Upper lobe of right lung (tissue), 1 donor: ENCODE results near the gene NLGN1. TPM values are rescaled to one million over a fixed set of nuclear protein-coding genes. Genes with fewer than 3 reads are reported as not detected.

Experiments used
- ATAC-seq: fragments of 200-7000 bp; cut with Tn5 transposase; one replicate; pipeline ENCODE4 v1.9.1; 2020; ENCODE audit warnings: mild to moderate bottlenecking, moderate library complexity
- DNase-seq: peaks from one replicate; pipeline ENCODE4 v3.0.0-alpha.2; 2020
- H3K27ac ChIP-seq: fragments of 200-600 bp; one replicate; pipeline ENCODE4 v1.8.0; 2022
- H3K27me3 ChIP-seq: fragments of 200-600 bp; one replicate; pipeline ENCODE4 v1.8.0; 2022; ENCODE audit warnings: mild to moderate bottlenecking
- H3K36me3 ChIP-seq: fragments of 200-600 bp; one replicate; pipeline ENCODE4 v1.8.0; 2022
- H3K4me1 ChIP-seq: fragments of 200-600 bp; one replicate; pipeline ENCODE4 v1.8.0; 2022
- H3K4me3 ChIP-seq: fragments of 200-600 bp; one replicate; pipeline ENCODE4 v1.8.0; 2022; ENCODE audit warnings: mild to moderate bottlenecking
- H3K9me3 ChIP-seq: fragments of 200-600 bp; one replicate; pipeline ENCODE4 v1.8.0; 2022
- intact Hi-C: fragments of 100-400 bp; cut with DNase I; formaldehyde crosslinking; loops from one replicate; pipeline ENCODE4 v1.11.0; 2022
- total RNA-seq: library from RNA; stranded (reverse); fragmentation: NEBNext Ultra II Directional; extraction: Animal tissue kit (Norgen Biotek cat#: 25700); gene quantifications from one replicate; pipeline ENCODE4 v1.2.1, GENCODE V29; 2021
- TF ChIP-seq, protein P1 (sequence below): fragments of 200-600 bp; IDR thresholded peaks from one replicate; pipeline ENCODE4 v1.8.0; 2022; ENCODE audit warnings: antibody characterized with exemption
- donor health status: DM: no; HTN: yes; CAD: no; lungs with severe emphysema.

The NLGN1 gene
- total RNA-seq, 1 donor from 2014 or later = 3.3 TPM

DNA sequence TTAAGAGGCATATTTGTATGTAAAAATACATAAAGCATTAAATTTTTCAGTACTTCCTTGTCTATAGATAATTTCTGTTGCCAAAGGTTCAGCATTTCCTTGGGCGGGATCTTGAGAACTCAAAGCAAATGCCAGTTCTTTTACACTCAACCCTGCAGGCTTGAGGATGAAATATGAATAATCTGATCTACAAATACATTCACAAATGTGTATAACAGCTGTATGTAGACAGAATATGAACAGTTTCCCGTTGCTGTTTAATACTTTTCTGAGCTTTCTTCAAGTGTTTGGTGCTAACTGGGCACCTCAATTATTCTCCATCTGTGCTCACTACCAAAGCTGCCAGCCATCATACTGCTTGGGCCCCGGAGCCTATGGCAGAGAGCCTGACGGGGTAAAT is 661.3 kb downstream of the NLGN1 start:
- DNase-seq = no peak
- H3K9me3 ChIP-seq = no peaks in the 10 kb centered on the region

DNA sequence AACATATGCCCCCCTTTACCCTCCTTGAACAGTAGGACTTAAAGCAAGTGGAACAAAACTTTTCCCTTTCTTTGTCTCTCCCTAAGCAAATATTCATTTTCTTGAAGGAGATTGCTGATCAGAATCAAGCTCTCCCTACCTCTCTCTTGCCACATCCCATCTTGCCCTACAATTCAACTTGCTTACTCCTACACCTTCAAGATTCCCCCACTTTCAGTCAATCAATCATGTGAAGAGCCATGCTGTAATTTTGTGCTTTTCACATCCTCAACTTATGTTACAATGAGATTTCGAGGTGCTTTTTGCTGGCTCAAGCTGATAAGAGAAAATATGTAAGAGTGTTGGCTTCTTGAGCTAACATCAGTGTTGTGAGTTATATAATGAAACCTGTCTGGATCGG is 662.9 kb downstream of the NLGN1 start:
- Histone ChIP-seq H3K27me3 (no peaks in the 10 kb centered on the region), H3K9me3 (no peaks in the 10 kb centered on the region), H3K27ac (no peak overlapping the region), H3K4me3 (no peak overlapping the region), H3K4me1 (no peaks in the 10 kb centered on the region), H3K36me3 (no peaks in the 10 kb centered on the region)
- TF ChIP-seq, protein P1, sequence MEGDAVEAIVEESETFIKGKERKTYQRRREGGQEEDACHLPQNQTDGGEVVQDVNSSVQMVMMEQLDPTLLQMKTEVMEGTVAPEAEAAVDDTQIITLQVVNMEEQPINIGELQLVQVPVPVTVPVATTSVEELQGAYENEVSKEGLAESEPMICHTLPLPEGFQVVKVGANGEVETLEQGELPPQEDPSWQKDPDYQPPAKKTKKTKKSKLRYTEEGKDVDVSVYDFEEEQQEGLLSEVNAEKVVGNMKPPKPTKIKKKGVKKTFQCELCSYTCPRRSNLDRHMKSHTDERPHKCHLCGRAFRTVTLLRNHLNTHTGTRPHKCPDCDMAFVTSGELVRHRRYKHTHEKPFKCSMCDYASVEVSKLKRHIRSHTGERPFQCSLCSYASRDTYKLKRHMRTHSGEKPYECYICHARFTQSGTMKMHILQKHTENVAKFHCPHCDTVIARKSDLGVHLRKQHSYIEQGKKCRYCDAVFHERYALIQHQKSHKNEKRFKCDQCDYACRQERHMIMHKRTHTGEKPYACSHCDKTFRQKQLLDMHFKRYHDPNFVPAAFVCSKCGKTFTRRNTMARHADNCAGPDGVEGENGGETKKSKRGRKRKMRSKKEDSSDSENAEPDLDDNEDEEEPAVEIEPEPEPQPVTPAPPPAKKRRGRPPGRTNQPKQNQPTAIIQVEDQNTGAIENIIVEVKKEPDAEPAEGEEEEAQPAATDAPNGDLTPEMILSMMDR = no peak
- no peak for ATAC-seq
- no peak for DNase-seq
- intact Hi-C loops = no loop called here

More for the DNA sequence above, 661.3 kb downstream of the NLGN1 start:
- intact Hi-C loops = no loop called here
- no peak overlapping the region for H3K27ac ChIP-seq
- TF ChIP-seq, protein P1 = no peak
- no peak overlapping the region for H3K4me3 ChIP-seq
- H3K27me3 ChIP-seq = no peaks in the 10 kb centered on the region
- ATAC-seq = no peak
- H3K36me3 ChIP-seq = no peaks in the 10 kb centered on the region
- no peaks in the 10 kb centered on the region for H3K4me1 ChIP-seq

DNA sequence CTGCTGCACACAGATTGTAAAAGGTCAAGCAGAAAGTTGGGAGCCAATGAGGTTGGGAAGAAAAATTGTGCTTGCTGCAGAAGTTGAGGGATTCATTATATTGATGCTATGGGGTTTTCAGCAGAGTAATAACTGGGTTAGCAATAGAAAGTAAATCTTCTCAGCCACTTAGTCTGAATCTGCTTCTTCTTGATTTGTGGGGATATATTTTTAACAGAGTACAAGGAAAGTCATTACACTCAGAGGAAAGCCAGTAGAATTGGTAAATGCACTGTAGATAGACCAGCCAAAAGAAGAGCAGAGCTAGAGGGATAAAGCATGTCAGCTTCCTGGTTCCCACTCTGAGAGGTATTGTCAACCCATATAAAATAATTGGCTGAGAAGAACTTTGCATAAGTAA is 663.6 kb downstream of the NLGN1 start:
- TF ChIP-seq, protein P1 = no peak
- intact Hi-C loops = no loop called here
- H3K27me3 ChIP-seq = no peaks in the 10 kb centered on the region
- H3K9me3 ChIP-seq = no peaks in the 10 kb centered on the region
- DNase-seq = no peak
- no peak overlapping the region for H3K4me3 ChIP-seq
- no peaks in the 10 kb centered on the region for H3K36me3 ChIP-seq
- H3K27ac ChIP-seq = no peak overlapping the region
- H3K4me1 ChIP-seq = no peaks in the 10 kb centered on the region
- ATAC-seq = no peak

DNA sequence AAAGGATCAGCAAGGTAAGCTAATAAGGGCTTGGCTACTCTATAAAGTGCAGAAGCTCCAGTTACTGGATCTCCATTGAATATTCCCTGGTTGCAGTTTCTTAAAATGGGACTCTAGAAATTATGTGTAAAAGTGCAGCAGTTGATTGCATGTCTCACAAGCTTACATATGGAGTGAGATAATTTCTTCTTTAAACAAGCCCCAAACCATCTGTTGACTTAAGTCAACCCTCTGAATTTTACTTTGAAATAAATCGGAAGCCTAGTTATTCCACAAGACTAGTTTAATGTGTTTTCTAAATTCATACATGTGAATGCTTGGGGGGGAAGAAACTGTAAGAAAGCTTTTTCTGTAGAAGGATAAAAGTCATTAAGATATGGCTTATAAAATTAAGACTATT is 664.2 kb downstream of the NLGN1 start:
- Histone ChIP-seq H3K27ac (no peak overlapping the region), H3K9me3 (no peaks in the 10 kb centered on the region), H3K4me1 (no peaks in the 10 kb centered on the region), H3K36me3 (no peaks in the 10 kb centered on the region), H3K4me3 (no peak overlapping the region), H3K27me3 (no peaks in the 10 kb centered on the region)
- DNase-seq (no peak), ATAC-seq (no peak)
- intact Hi-C loops = no loop called here
- TF ChIP-seq, protein P1 = no peak

DNA sequence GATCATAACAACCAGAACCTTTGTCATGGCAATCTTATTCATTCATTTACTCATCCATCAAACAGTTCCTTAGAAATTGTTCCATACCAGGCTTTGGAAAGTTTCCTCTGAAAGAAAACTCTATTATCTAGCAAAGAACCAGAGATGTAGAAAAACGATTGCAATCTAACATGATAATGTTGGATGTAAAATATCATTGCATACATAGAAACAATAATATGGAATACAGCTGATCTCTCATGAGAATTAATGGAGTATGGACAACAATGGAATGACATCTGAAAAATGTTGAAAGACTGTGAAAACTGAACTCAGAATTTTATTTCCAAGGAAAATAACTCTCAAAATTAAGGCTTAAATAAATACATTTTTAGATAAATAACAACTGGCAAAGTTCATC is 665.4 kb downstream of the NLGN1 start:
- Histone ChIP-seq H3K27me3 (no peaks in the 10 kb centered on the region), H3K4me1 (no peaks in the 10 kb centered on the region), H3K36me3 (no peaks in the 10 kb centered on the region), H3K9me3 (no peaks in the 10 kb centered on the region), H3K27ac (no peak overlapping the region), H3K4me3 (no peak overlapping the region)
- TF ChIP-seq, protein P1 = no peak
- intact Hi-C loops = no loop called here
- ATAC-seq (no peak), DNase-seq (no peak)

DNA sequence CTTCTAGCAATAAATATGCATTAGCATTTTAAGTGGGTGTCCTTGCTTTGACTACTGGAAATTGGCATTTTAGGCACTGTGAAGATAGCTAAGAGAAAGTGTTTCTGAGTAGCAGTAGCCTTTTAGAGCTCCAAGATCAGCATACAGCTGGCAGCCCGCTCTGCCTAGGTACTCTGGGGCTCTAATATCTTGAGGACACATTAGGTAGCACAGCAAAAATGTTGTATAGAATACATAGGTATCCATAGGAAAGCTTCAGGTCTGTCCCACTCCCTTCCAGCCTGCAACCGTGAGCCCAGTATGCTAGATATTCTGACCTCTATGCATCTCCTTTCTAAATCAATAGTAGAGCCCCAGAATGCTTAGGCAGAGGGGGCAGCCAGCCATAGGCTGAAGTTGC is 670.5 kb downstream of the NLGN1 start:
- Histone ChIP-seq H3K36me3 (no peaks in the 10 kb centered on the region), H3K4me1 (no peaks in the 10 kb centered on the region), H3K9me3 (no peaks in the 10 kb centered on the region), H3K27ac (no peak overlapping the region), H3K27me3 (no peaks in the 10 kb centered on the region), H3K4me3 (no peak overlapping the region)
- TF ChIP-seq, protein P1 = no peak
- ATAC-seq = no peak
- intact Hi-C loops = no loop called here
- no peak for DNase-seq
